MM.1S (cell line): ENCODE data around the gene DIPK1B.

Source experiments
- DNase-seq: peaks from one replicate; pipeline ENCODE4 v3.0.0-alpha.2; 2015
- H2AFZ ChIP-seq: fragments of 300-600 bp; sonication (generic); 2 replicates; pipeline ENCODE4 v1.6.0; 2016; ENCODE audit warnings: antibody characterized with exemption, low read length
- H3F3A ChIP-seq: fragments of 300-600 bp; sonication (generic); 2 replicates; pipeline ENCODE4 v1.6.1; 2016; ENCODE audit warnings: mild to moderate bottlenecking, antibody characterized with exemption, low read length, moderate library complexity, mixed read lengths; ENCODE audit not compliant: insufficient read depth
- H3K27ac ChIP-seq: fragments of 300-600 bp; sonication (generic); 2 replicates; pipeline ENCODE4 v1.5.1; 2016; ENCODE audit warnings: mild to moderate bottlenecking, low read length
- H3K27me3 ChIP-seq: fragments of 300-600 bp; sonication (generic); replicated peaks from 2 replicates; pipeline ENCODE4 v1.6.0; 2016; ENCODE audit warnings: low read length; ENCODE audit not compliant: insufficient read depth
- H3K36me3 ChIP-seq: fragments of 300-600 bp; sonication (generic); replicated peaks from 2 replicates; pipeline ENCODE4 v1.6.1; 2016; ENCODE audit warnings: mild to moderate bottlenecking, low read length, mixed read lengths; ENCODE audit not compliant: insufficient read depth
- H3K4me1 ChIP-seq: fragments of 300-600 bp; sonication (generic); 2 replicates; pipeline ENCODE4 v1.6.1; 2016; ENCODE audit warnings: low read length, mixed read lengths
- H3K4me2 ChIP-seq: fragments of 300-600 bp; sonication (generic); 2 replicates; pipeline ENCODE4 v1.6.0; 2016; ENCODE audit warnings: low read depth, low read length
- H3K4me3 ChIP-seq: fragments of 300-600 bp; sonication (generic); 2 replicates; pipeline ENCODE4 v1.5.1; 2016; ENCODE audit warnings: low read length, mixed read lengths
- H3K79me2 ChIP-seq: fragments of 300-600 bp; sonication (generic); 2 replicates; pipeline ENCODE4 v1.6.1; 2016; ENCODE audit warnings: mixed run types, low read length, mixed read lengths
- H3K9ac ChIP-seq: fragments of 300-600 bp; sonication (generic); 2 replicates; pipeline ENCODE4 v1.6.1; 2016; ENCODE audit warnings: low read length, mixed read lengths
- H3K9me2 ChIP-seq: fragments of 300-600 bp; sonication (generic); replicated peaks from 2 replicates; pipeline ENCODE4 v1.6.1; 2016; ENCODE audit warnings: mild to moderate bottlenecking, low read length, mixed read lengths; ENCODE audit not compliant: insufficient read depth
- H3K9me3 ChIP-seq: fragments of 300-600 bp; sonication (generic); replicated peaks from 2 replicates; pipeline ENCODE4 v1.6.1; 2016; ENCODE audit warnings: mild to moderate bottlenecking, low read length, mixed read lengths; ENCODE audit not compliant: insufficient read depth
- H4K20me1 ChIP-seq: fragments of 300-600 bp; sonication (generic); 2 replicates; pipeline ENCODE4 v1.6.1; 2016; ENCODE audit warnings: mild to moderate bottlenecking, low read length, moderate library complexity, mixed read lengths; ENCODE audit not compliant: insufficient read depth
- CTCF ChIP-seq: fragments of 300-600 bp; sonication (generic); IDR thresholded peaks from 2 replicates; pipeline ENCODE4 v1.5.1; 2016; ENCODE audit warnings: antibody characterized with exemption, low read length, mixed read lengths
- EZH2 ChIP-seq: fragments of 300-600 bp; sonication (generic); optimal IDR thresholded peaks from 2 replicates; pipeline ENCODE3; 2017; ENCODE audit warnings: low read depth, mild to moderate bottlenecking, antibody characterized with exemption, low read length, mixed read lengths
- EZH2phosphoT487 ChIP-seq: fragments of 300-600 bp; sonication (generic); IDR thresholded peaks from 2 replicates; pipeline ENCODE4 v1.6.1; 2018; ENCODE audit warnings: antibody characterized with exemption, low read length

The DIPK1B gene

GRCh38 chr9:136718345-136719194 lies 6.2 kb downstream of the DIPK1B start:
- DNase-seq: no peak
- H3F3A ChIP-seq: peaks cover 7% of the 10 kb centered on the region
- no peak overlapping the region for H2AFZ ChIP-seq
- H3K4me2 ChIP-seq: no peak overlapping the region
- H3K9me3 ChIP-seq: no peaks in the 10 kb centered on the region
- H3K27ac ChIP-seq: no peak overlapping the region
- no peaks in the 10 kb centered on the region for H3K4me1 ChIP-seq
- peaks cover 49% of the 10 kb centered on the region for H3K27me3 ChIP-seq
- H4K20me1 ChIP-seq: peaks cover 14% of the 10 kb centered on the region
- H3K4me3 ChIP-seq: no peak overlapping the region
- no peaks in the 10 kb centered on the region; the same call in 1 of the 2 replicates for H3K36me3 ChIP-seq
- H3K79me2 ChIP-seq: no peaks in the 10 kb centered on the region
- no peaks in the 10 kb centered on the region for H3K9me2 ChIP-seq
- no peak overlapping the region for H3K9ac ChIP-seq
- TF ChIP-seq CTCF: no peak
- TF ChIP-seq EZH2phosphoT487: no peak
- TF ChIP-seq EZH2: no peak

GRCh38 chr9:136719195-136719880 lies 7.0 kb downstream of the DIPK1B start:
- Histone ChIP-seq H3K9me2 (no peaks in the 10 kb centered on the region), H3F3A (peaks cover 13% of the 10 kb centered on the region), H3K4me2 (no peak overlapping the region), H2AFZ (no peak overlapping the region), H3K9ac (no peak overlapping the region), H3K36me3 (no peaks in the 10 kb centered on the region; the same call in 1 of the 2 replicates), H3K9me3 (no peaks in the 10 kb centered on the region), H3K4me1 (no peaks in the 10 kb centered on the region), H3K27ac (no peak overlapping the region), H3K27me3 (peaks cover 42% of the 10 kb centered on the region), H3K79me2 (no peaks in the 10 kb centered on the region), H3K4me3 (no peak overlapping the region), H4K20me1 (peaks cover 22% of the 10 kb centered on the region)
- no peak for DNase-seq
- TF ChIP-seq EZH2phosphoT487 (no peak), CTCF (no peak), EZH2 (no peak)

- Histone ChIP-seq H3K36me3 (no peaks in the 10 kb centered on the region; the same call in 1 of the 2 replicates), H2AFZ (no peak overlapping the region), H3K4me1 (no peaks in the 10 kb centered on the region), H3K27ac (no peak overlapping the region), H3K27me3 (peaks cover 31% of the 10 kb centered on the region), H4K20me1 (peaks cover 28% of the 10 kb centered on the region), H3K4me3 (no peak overlapping the region), H3K4me2 (no peak overlapping the region), H3F3A (peaks cover 20% of the 10 kb centered on the region), H3K79me2 (peaks cover 2% of the 10 kb centered on the region), H3K9me2 (no peaks in the 10 kb centered on the region), H3K9ac (no peak overlapping the region), H3K9me3 (no peaks in the 10 kb centered on the region)
- TF ChIP-seq CTCF (no peak), EZH2phosphoT487 (no peak), EZH2 (no peak)
- no peak for DNase-seq
Observed at GRCh38 chr9:136720251-136720897, 8.0 kb downstream of the DIPK1B start.
